T-helper 9 cell (primary cell): ENCODE results near the gene TBC1D5.

ENCODE experiments used
- DNase-seq: peaks from one replicate; pipeline ENCODE4 v3.0.0-alpha.2; 2020

The TBC1D5 gene

GRCh38 chr3:17125738-17126442, 616.5 kb downstream of the TBC1D5 start:
- no peak for DNase-seq

DNA sequence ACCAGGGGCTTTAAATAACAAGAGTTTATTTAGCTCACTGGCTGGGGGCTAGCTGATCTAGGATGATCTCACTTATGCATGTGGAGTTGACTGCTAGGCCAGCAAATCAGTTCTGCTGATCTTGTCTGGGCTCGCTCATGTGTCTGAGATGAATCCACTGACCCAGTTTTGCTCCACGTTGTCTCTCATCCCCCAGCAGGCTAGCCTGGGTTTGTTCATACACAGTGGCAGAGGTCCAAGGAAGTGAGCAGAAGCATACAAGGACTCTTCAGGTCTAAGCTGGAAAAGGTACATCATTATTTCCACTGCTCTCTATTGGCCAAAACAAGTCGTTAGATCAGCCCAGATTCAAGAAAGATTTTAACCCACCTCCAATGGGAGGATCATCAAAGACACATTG, 619.7 kb downstream of the TBC1D5 start:
- DNase-seq = no peak

GRCh38 chr3:17121336-17121735, 621.1 kb downstream of the TBC1D5 start:
- no peak for DNase-seq

GRCh38 chr3:17120115-17120514, 622.3 kb downstream of the TBC1D5 start:
- no peak for DNase-seq

DNA sequence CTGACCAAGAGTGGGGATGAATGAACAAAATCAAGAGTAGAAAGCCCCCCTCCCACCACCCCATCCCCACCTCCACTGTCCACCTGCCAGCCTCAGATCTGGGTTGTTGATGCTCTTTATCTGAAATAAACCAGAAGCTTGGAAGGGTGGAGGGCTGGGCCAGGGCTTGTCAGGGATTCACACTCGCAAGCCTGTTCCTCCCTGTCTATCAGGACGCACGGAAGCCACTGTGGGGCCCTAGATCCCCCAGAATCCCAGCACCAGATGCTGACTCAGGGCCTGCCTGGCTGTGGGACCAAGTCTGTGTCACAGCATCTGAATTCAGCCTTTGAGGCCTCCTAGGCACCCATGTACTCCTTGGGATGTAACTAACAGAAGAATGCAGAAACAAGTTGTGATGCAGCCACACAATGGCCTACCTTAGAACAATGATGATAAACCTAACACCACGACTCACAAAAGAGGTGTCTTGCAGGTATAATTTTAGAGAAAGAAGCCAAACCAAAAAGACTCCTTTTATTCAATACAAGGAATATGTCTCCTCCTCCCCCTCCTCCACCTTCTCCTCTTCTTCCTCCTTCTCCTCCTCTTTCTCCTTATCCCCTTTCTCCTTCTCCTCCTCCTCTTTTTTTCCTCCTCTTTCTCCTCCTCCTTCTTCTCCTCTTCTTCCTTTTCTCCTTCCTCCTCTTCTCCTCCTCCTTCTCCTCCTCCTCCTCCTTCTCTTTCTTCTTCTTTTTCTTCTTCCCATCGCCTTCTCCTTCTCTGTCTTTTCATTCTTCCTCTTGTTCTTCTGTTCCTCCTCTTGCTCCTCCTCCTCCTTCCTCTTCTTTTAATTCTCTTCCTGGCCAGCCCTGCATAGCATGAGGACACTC, 623.0 kb downstream of the TBC1D5 start:
- no peak for DNase-seq

DNA sequence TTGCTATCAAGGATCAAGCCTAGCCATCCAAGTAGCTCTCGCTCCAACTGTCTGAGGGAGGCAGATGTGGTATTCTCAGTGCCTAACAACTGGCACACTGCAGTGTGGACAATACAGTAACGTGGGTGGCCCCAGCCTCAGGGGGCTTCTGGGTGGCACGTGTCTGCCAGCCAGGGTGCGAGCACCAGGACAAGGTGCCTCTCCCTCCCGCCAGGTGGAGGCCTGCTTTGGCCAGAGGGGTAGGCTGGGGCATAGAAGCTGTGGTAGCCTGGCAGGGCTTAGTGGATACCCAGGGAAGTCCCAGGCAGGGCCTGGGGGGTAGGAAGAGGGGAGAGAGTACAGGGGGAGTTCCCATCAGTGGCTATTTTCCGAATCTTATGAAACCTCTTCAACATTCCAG, 623.7 kb downstream of the TBC1D5 start:
- DNase-seq = no peak

DNA sequence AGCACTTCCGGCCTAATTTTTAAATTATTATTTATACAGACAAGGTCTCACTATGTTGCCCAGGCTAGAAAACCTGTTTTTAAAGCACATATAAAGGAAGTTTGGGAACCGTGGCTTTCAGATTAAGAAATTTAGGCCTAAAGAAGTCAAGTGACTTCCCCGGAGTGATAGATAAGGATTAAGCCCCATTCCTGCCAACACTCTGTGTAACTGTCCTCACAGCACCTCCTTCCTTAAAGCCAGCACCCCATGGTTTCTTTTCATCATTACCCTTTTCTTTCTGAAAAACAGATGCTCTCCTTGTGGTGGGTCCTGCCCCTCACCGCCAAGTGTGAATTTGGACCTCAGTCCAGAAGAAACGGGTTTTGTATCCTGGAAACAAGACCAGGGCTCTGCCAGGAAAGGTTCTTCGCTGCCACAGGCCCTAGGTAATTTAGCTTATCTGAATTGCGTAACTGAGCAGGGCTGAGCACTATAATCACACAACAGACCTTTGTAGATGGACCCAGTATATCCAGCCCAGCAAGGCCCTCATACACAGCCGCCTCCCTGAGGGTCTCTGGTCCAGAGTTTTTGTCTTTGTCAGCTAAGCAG, 626.3 kb downstream of the TBC1D5 start:
- DNase-seq = no peak

DNA sequence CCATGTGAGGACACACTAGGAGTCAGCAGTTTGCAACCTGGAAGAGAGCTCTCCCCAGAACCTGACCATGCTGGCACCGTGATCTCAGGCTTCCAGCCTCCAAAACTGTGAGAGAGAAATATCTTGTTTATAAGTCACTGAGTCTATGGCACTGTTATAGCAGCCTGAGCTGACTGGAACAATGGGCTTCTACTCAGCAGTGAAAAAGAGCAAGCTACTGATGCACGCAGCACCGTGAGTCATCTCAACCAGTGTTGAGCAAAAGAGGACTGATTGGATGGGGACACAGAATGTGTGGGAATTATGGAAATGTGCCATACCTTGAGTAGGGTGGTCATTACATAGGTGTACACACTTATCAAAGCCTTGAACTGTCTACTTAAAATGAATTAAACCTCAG, 627.2 kb downstream of the TBC1D5 start:
- DNase-seq = no peak

GRCh38 chr3:17111586-17111985, 630.8 kb downstream of the TBC1D5 start:
- DNase-seq = no peak

DNA sequence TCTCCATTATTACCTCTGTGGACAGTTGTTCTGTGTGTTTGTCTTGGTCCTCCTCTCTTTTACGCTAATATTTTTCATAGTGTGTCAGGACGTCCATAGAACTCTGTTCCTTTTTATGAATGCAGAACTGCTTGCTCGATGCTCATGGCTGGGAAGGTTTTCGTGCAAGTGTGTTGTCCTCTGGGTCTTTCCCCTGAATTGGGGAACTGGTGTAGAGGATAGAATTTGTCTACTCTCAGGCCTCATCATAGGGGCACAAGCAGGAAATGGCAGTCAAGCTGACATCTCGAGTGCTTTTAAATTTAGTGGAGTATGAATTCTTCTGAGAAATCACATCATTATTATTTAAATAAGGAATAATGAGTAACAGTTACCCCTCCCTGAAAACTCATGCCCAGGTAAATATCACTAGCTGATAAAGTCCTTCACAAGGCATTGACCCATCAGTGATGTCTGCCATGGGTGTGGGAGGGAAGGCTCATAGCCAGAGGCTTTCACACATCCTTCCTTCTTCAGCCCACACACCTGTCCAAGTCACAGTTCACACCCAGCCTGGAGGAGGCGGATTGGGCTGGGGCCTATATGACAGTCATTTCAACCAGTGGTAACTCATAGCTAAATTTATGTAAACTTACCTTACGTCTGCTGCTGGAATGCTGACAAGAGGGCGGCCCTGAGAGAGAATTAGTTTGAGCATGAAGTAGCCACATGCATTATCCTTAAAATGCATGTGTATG, 631.6 kb downstream of the TBC1D5 start:
- DNase-seq = no peak
